ENCODE measurements around the gene RBM34.

DNA sequence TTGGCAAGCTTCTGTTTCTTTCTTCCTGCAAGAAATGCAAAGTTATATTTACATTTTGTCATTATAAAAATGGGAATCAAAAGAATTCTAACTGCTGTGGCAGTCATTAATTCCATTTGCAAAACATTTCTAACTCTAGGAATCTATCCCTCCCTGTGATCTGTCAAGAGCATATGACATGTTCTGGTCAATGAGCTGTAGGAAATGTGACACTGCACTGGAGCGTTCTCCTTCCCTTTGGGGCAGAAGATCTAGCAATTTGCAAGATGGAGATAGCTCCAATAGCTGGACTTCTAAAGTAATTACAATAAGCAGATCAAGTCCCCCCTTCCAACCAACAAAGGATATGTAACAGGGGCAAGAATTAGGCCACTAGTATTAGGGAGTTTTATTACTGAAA is 38.7 kb downstream of the RBM34 start:
- TF ChIP-seq POLR2A (IDR thresholded peaks at IDR 0.05; ENCODE audit: low read length) (no peak), GATA1 (IDR thresholded peaks at IDR 0.05; ENCODE audit: low read depth, low read length) (no peak)
